Measurements from ENCODE around the gene ZNF408.

- TF ChIP-seq TAF1 (IDR thresholded peaks at IDR 0.05; ENCODE audit: borderline replicate concordance, low read depth, low read length) (no peak), POLR2AphosphoS5 (IDR thresholded peaks at IDR 0.05; ENCODE audit: low read depth, low read length) (no peak), RFX5 (IDR thresholded peaks at IDR 0.05; ENCODE audit: low read length) (no peak), EZH2phosphoT487 (IDR thresholded peaks at IDR 0.05; ENCODE audit: borderline replicate concordance, low read depth) (no peak), JUND (IDR thresholded peaks at IDR 0.05) (no peak), REST (IDR thresholded peaks at IDR 0.05; ENCODE audit: low read depth, low read length) (no peak), MAX (IDR thresholded peaks at IDR 0.05; ENCODE audit: low read depth) (no peak), YY1 (IDR thresholded peaks at IDR 0.05; ENCODE audit: low read depth) (no peak), CHD2 (IDR thresholded peaks at IDR 0.05; ENCODE audit: low read length, partially characterized antibody) (no peak)
Measured at GRCh38 chr11:46693597-46694012, 7.2 kb upstream of the ZNF408 start.
